ENCODE results near the gene ELAC1.

DNA sequence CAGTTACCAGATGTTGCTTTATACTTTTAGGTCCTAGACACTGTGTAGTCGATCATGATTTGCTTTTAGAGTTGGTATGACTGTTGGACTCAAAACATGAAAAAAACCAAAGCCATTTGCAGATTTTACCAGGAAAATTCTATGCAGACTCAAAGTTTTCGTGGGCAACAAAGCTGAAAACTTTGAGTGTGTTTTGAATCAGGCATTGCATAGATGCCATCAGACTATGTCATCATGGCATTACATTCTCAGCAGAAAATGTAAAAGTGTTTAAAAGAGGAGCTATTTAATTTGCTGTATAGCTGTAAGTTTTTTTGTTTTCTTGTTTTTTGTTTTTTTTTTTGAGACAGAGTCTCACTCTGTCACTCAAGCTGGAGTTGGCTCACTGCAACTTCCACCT, 43.5 kb upstream of the ELAC1 start:
- TF ChIP-seq CTCF (IDR thresholded peaks at IDR 0.05 in 4 of 5, conservative IDR thresholded peaks at IDR 0.05 in 1 of 5) (no peak), POLR2A (IDR thresholded peaks at IDR 0.05) (no peak)
